ENCODE data around the gene ZNF221. TPM values are rescaled to one million over a fixed set of nuclear protein-coding genes. Genes with fewer than 3 reads are reported as not detected.
A peak's percentile ranks its signal among the peaks of the same experiment; 100 is the strongest.
"Not testable (repeated sequence)": the region's sequence is repeated elsewhere in the genome, so short reads cannot be mapped to it uniquely, and the experiment has no call there.

ZNF221 gene
- total RNA-seq, 1 experiment from 2014 or later: 6.2 TPM

DNA sequence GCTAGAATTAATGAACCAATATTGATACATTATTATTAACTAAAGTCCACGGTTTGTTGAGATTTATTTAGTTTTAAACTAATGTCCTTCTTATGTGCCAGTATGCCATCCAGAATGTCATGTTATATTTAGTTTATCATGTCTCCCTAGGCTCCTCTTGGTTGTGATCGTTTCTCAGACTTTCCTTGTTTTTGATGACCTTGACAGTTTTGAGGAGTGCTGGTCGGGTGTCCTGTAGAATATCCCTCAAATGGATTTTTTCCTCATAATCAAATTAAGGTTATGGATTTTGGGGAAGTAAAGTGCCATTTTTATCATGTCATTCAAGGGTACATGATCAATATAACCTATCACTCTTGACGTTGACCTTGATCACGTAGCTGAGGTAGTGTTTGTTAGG lies 9.8 kb upstream of the ZNF221 start:
- no peaks in the 10 kb centered on the region for H3K27me3 ChIP-seq (replicated peaks; ENCODE audit: control insufficient read depth, insufficient read depth, low read length)
- H3K9me3 ChIP-seq: peaks cover 7% of the 10 kb centered on the region; the same call in 1 of the 2 replicates
- H3K4me1 Mint-ChIP-seq (ENCODE audit: low read depth, unreplicated experiment): peaks cover 4% of the 10 kb centered on the region
- peaks cover 44% of the 10 kb centered on the region for H3K9me3 Mint-ChIP-seq (ENCODE audit: unreplicated experiment)
- TF ChIP-seq CTCF (IDR thresholded peaks at IDR 0.05; ENCODE audit: insufficient read depth in 1 of 2, low read depth in 1 of 2, low read length in 1 of 2, severe bottlenecking in 1 of 2, unreplicated experiment in 1 of 2): no peak
- no peaks in the 10 kb centered on the region for H3K36me3 Mint-ChIP-seq (ENCODE audit: insufficient read depth, unreplicated experiment)
- ChIA-PET POLR2A (no interaction called here), CTCF (no interaction called here)
- DNase-seq: no peak
- H3K27me3 Mint-ChIP-seq (ENCODE audit: insufficient read depth, unreplicated experiment): peaks cover 21% of the 10 kb centered on the region
- no peak overlapping the region for H3K27ac Mint-ChIP-seq (ENCODE audit: unreplicated experiment)
- no peaks in the 10 kb centered on the region for H3K36me3 ChIP-seq (ENCODE audit: control insufficient read depth, insufficient read depth, low read length)
- peaks cover under 1% of the 10 kb centered on the region; the same call in 1 of the 2 replicates for H3K4me1 ChIP-seq
- no peak overlapping the region for H3K4me3 ChIP-seq (ENCODE audit: low read depth, low read length)
- intact Hi-C loops (cut with micrococcal nuclease; ENCODE audit: unreplicated experiment): no loop called here
- BruUV-seq (replicated peaks): no TSS peak
- H3K4me3 Mint-ChIP-seq (ENCODE audit: unreplicated experiment): no peak overlapping the region

GRCh38 chr19:43947412-43947811 lies 3.6 kb upstream of the ZNF221 start:
- H3K36me3 ChIP-seq (ENCODE audit: control insufficient read depth, insufficient read depth, low read length); DNase-seq; H3K4me3 ChIP-seq (ENCODE audit: low read depth, low read length); H3K27ac Mint-ChIP-seq (ENCODE audit: unreplicated experiment); CTCF ChIA-PET; intact Hi-C loops (cut with micrococcal nuclease; ENCODE audit: unreplicated experiment); BruUV-seq (replicated peaks); POLR2A ChIA-PET; H3K4me1 Mint-ChIP-seq (ENCODE audit: low read depth, unreplicated experiment); H3K4me1 ChIP-seq; H3K27me3 ChIP-seq (replicated peaks; ENCODE audit: control insufficient read depth, insufficient read depth, low read length); H3K4me3 Mint-ChIP-seq (ENCODE audit: unreplicated experiment); H3K36me3 Mint-ChIP-seq (ENCODE audit: insufficient read depth, unreplicated experiment): not testable (repeated sequence)
- H3K27me3 Mint-ChIP-seq (ENCODE audit: insufficient read depth, unreplicated experiment): peaks cover 24% of the 10 kb centered on the region
- H3K9me3 Mint-ChIP-seq (ENCODE audit: unreplicated experiment): peaks cover 61% of the 10 kb centered on the region
- peaks cover 18% of the 10 kb centered on the region for H3K9me3 ChIP-seq

- intact Hi-C loops (cut with micrococcal nuclease; ENCODE audit: unreplicated experiment): loop anchor here (10.0 kb wide), 1 partner anchor 105 kb away; the partner anchor contains the start of gene ZNF223
- H3K36me3 ChIP-seq (ENCODE audit: control insufficient read depth, insufficient read depth, low read length); H3K4me3 ChIP-seq (ENCODE audit: low read depth, low read length); POLR2A ChIA-PET; H3K4me1 Mint-ChIP-seq (ENCODE audit: low read depth, unreplicated experiment); H3K4me1 ChIP-seq; H3K27me3 ChIP-seq (replicated peaks; ENCODE audit: control insufficient read depth, insufficient read depth, low read length); H3K36me3 Mint-ChIP-seq (ENCODE audit: insufficient read depth, unreplicated experiment); BruUV-seq (replicated peaks); DNase-seq; H3K27ac Mint-ChIP-seq (ENCODE audit: unreplicated experiment); CTCF ChIA-PET: not testable (repeated sequence)
- Mint-ChIP-seq H3K27me3 (ENCODE audit: insufficient read depth, unreplicated experiment) (peaks cover 17% of the 10 kb centered on the region), H3K9me3 (ENCODE audit: unreplicated experiment) (peaks cover 44% of the 10 kb centered on the region), H3K4me3 (ENCODE audit: unreplicated experiment) (peak overlapping the region; percentile 30)
- H3K9me3 ChIP-seq: peaks cover 18% of the 10 kb centered on the region
These were observed 1.2 kb upstream of the ZNF221 start for GRCh38 chr19:43949803-43950202.

DNA sequence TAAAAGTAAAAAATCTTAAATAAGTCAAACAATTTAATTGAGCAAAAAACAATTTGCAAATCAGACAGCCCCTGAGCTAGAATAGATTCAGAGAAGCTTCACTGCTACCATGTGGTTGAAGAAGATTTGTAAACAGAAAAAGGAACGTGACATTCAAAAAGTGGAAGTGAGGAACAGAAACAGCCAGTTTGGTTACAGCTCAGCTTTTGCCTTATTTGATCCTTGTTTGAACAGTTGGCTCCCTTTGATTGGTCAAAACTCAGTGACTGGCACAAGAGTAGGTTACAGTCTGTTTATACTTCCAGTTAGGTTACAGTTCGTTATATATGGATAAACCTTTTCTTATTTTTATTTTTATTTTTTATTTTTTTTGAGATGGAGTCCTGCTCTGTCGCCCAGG lies 5.8 kb downstream of the ZNF221 start:
- Histone ChIP-seq H3K27me3 (replicated peaks; ENCODE audit: control insufficient read depth, insufficient read depth, low read length) (no peaks in the 10 kb centered on the region), H3K36me3 (ENCODE audit: control insufficient read depth, insufficient read depth, low read length) (no peaks in the 10 kb centered on the region; the same call in 1 of the 2 replicates), H3K9me3 (no peaks in the 10 kb centered on the region), H3K4me3 (ENCODE audit: low read depth, low read length) (no peak overlapping the region), H3K4me1 (peaks cover 4% of the 10 kb centered on the region; the same call in 1 of the 2 replicates)
- ChIA-PET CTCF (no interaction called here), POLR2A (no interaction called here)
- no peaks in the 10 kb centered on the region for H3K36me3 Mint-ChIP-seq (ENCODE audit: insufficient read depth, unreplicated experiment)
- no peaks in the 10 kb centered on the region for H3K27me3 Mint-ChIP-seq (ENCODE audit: insufficient read depth, unreplicated experiment)
- H3K27ac Mint-ChIP-seq (ENCODE audit: unreplicated experiment): no peak overlapping the region
- intact Hi-C loops (cut with micrococcal nuclease; ENCODE audit: unreplicated experiment): loop anchor here (10.0 kb wide), 1 partner anchor 98 kb away; the partner anchor contains the start of gene ZNF223
- no peaks in the 10 kb centered on the region for H3K4me1 Mint-ChIP-seq (ENCODE audit: low read depth, unreplicated experiment)
- H3K4me3 Mint-ChIP-seq (ENCODE audit: unreplicated experiment): no peak overlapping the region
- BruUV-seq (replicated peaks): no TSS peak
- no peak for DNase-seq
- peaks cover 20% of the 10 kb centered on the region for H3K9me3 Mint-ChIP-seq (ENCODE audit: unreplicated experiment)
- no peak for TF ChIP-seq CTCF (IDR thresholded peaks at IDR 0.05; ENCODE audit: insufficient read depth in 1 of 2, low read depth in 1 of 2, low read length in 1 of 2, severe bottlenecking in 1 of 2, unreplicated experiment in 1 of 2)
